OCI-LY3 (cell line): ENCODE results near the gene PRRT1.

ENCODE experiments used
- EZH2phosphoT487 ChIP-seq: fragments of 200-600 bp; shearing (Covaris generic); IDR thresholded peaks from 2 replicates; pipeline ENCODE4 v1.6.1; 2018; ENCODE audit warnings: antibody characterized with exemption, mixed run types, low read depth
- TF ChIP-seq, protein P1 (sequence below): fragments of 200-600, 300-600 bp; sonication (generic); IDR thresholded peaks from 2 replicates; pipeline ENCODE4 v1.5.1; 2014; ENCODE audit warnings: antibody characterized with exemption, low read length, low read depth

- TF ChIP-seq, protein P1, sequence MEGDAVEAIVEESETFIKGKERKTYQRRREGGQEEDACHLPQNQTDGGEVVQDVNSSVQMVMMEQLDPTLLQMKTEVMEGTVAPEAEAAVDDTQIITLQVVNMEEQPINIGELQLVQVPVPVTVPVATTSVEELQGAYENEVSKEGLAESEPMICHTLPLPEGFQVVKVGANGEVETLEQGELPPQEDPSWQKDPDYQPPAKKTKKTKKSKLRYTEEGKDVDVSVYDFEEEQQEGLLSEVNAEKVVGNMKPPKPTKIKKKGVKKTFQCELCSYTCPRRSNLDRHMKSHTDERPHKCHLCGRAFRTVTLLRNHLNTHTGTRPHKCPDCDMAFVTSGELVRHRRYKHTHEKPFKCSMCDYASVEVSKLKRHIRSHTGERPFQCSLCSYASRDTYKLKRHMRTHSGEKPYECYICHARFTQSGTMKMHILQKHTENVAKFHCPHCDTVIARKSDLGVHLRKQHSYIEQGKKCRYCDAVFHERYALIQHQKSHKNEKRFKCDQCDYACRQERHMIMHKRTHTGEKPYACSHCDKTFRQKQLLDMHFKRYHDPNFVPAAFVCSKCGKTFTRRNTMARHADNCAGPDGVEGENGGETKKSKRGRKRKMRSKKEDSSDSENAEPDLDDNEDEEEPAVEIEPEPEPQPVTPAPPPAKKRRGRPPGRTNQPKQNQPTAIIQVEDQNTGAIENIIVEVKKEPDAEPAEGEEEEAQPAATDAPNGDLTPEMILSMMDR, result no peak
- no peak for TF ChIP-seq EZH2phosphoT487
Observed at GRCh38 chr6:32139590-32139989, 12.1 kb downstream of the PRRT1 start.
